ENCODE results near the gene KCNH2. TPM values are rescaled to one million over a fixed set of nuclear protein-coding genes. Genes with fewer than 3 reads are reported as not detected.
"Not testable (repeated sequence)": the region's sequence is repeated elsewhere in the genome, so short reads cannot be mapped to it uniquely, and the experiment has no call there.

Gene KCNH2
- total RNA-seq, 4 donors from 2014 or later: 0.19 to 2.5 (median 0.72) TPM

DNA sequence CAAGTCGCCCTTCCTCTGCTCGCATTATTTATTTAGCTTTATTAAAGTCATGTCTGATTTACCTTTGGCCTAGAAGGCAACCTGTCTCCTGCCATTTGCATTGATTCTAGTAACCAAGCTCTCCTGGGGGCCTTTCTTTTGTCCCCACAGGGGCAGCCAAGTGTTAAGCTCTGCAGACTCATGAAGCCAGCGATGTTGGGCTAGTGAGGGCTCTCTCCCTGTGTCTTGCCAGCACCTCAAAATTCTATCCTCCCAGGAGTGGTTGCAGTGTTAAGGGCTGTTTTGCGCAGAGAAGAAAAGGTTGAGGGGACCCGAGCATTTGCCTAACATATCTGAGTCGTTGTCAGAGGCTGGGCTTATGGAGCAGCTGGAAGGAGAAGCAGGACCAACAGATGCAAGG lies 63.9 kb downstream of the KCNH2 start:
- intact Hi-C loops (cut with DNase I): no loop called here

DNA sequence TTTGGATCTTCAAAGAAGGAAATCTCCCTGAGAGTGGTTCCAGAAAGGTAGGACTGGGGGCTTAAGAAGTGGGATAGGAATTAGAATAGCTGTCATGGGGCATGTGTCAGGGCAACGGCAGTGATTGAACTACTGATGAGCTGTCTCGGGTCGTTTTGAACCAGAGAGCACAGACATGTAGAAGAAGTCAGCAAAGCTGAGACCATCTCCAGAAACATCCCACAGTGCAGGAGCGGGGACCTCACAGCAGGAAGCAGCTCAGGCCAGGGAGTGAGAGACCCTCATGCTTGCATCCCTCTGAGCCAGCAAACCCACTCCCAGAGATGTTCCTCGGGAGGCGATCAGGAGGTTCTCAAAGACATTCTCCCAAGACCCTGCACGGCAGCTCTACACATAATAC lies 65.7 kb downstream of the KCNH2 start:
- 55 to 77% methylated on average over 7 of the region's 7 CpGs for WGBS, 2 donors

More for the DNA sequence above, 63.9 kb downstream of the KCNH2 start:
- WGBS, 2 donors: 78 to 83% methylated on average over 5 to 6 of the region's 6 CpGs
- Histone ChIP-seq H3K27ac (no peak overlapping the region), H3K4me1 (no peaks in the 10 kb centered on the region), H3K36me3 (no peaks in the 10 kb centered on the region), H3K4me3 (no peak overlapping the region), H3K27me3 (peaks cover 0 to 68% (median 0%) of the 10 kb centered on the region in 4 donors), H3K9me3 (no peaks in the 10 kb centered on the region)
- DNase-seq: no peak
- no peak for TF ChIP-seq POLR2A (IDR thresholded peaks at IDR 0.05)
- TF ChIP-seq, protein P1, sequence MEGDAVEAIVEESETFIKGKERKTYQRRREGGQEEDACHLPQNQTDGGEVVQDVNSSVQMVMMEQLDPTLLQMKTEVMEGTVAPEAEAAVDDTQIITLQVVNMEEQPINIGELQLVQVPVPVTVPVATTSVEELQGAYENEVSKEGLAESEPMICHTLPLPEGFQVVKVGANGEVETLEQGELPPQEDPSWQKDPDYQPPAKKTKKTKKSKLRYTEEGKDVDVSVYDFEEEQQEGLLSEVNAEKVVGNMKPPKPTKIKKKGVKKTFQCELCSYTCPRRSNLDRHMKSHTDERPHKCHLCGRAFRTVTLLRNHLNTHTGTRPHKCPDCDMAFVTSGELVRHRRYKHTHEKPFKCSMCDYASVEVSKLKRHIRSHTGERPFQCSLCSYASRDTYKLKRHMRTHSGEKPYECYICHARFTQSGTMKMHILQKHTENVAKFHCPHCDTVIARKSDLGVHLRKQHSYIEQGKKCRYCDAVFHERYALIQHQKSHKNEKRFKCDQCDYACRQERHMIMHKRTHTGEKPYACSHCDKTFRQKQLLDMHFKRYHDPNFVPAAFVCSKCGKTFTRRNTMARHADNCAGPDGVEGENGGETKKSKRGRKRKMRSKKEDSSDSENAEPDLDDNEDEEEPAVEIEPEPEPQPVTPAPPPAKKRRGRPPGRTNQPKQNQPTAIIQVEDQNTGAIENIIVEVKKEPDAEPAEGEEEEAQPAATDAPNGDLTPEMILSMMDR (IDR thresholded peaks at IDR 0.05): no peak

DNA sequence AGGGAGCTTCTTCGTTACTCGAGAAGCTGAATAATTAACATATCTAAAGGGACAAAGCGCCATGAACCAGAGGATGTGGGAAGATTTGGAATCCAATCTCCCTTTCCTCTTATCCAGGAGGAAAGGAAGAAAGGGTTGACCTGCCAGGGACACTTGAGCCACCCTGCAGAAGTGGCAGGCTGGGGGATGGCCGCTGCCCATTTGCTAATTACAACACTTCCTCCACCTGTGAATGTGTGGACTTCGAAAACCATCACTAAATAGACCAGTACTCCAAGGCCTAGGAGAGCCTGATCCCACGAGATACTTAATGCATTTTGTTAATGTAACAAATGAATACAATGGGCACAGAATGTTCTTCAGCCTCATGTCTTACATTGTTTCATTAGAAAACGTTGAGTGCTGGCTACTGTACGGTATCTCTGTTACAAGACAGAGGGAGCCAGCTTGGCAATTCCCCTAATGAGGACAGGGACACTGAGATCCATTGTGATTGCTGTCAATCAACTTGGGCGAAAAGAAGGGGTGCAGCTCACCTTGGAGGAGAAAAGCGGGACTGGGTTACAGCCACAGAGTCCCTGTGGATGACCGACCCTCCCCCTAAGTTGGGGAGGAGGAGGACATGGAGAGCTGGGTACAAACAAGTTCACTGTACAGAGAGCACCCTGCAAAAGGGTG lies 66.4 kb downstream of the KCNH2 start:
- H3K27me3 ChIP-seq: peaks cover 0 to 60% (median 0%) of the 10 kb centered on the region in 4 donors
- intact Hi-C loops (cut with DNase I): no loop called here
- no peaks in the 10 kb centered on the region for H3K9me3 ChIP-seq
- TF ChIP-seq POLR2A (IDR thresholded peaks at IDR 0.05): no peak
- TF ChIP-seq, protein P1 (IDR thresholded peaks at IDR 0.05): no peak
- no peak overlapping the region for H3K4me3 ChIP-seq
- no peaks in the 10 kb centered on the region for H3K36me3 ChIP-seq
- WGBS, 2 donors: 71 to 79% methylated on average over 11 of the region's 11 CpGs
- H3K27ac ChIP-seq: no peak overlapping the region
- no peak for DNase-seq
- no peaks in the 10 kb centered on the region for H3K4me1 ChIP-seq

More for the DNA sequence above, 65.7 kb downstream of the KCNH2 start:
- intact Hi-C loops (cut with DNase I): no loop called here
- Histone ChIP-seq H3K27me3 (peaks cover 0 to 62% (median 0%) of the 10 kb centered on the region in 4 donors), H3K4me3 (no peak overlapping the region), H3K9me3 (no peaks in the 10 kb centered on the region), H3K4me1 (no peaks in the 10 kb centered on the region), H3K36me3 (no peaks in the 10 kb centered on the region), H3K27ac (no peak overlapping the region)
- no peak for TF ChIP-seq POLR2A (IDR thresholded peaks at IDR 0.05)
- no peak for DNase-seq

DNA sequence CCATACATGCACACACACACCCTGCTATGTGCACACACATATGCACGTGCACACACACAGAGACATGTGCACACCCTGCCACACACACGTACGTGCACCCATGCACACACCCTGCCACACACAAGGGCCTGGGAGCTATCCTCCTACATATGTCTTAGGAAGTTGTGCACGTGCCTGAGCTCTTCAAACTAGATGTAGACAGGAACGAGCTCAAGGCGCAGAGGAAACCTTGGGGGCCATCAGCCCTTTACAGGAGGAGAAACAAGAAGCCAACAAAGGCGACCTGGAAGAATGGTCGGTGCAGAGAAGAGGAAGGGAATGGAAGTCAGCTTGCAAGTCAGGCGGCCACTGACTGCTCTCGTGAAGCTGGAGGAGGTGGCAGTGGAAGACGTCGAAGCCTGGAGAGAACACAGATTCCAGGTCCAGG lies 67.1 kb downstream of the KCNH2 start:
- no peaks in the 10 kb centered on the region for H3K9me3 ChIP-seq
- no peaks in the 10 kb centered on the region for H3K36me3 ChIP-seq
- intact Hi-C loops (cut with DNase I): no loop called here
- TF ChIP-seq, protein P1 (IDR thresholded peaks at IDR 0.05): no peak
- no peak for TF ChIP-seq POLR2A (IDR thresholded peaks at IDR 0.05)
- no peaks in the 10 kb centered on the region for H3K4me1 ChIP-seq
- 46 to 53% methylated on average over 12 of the region's 12 CpGs for WGBS, 2 donors
- DNase-seq: no peak
- H3K27ac ChIP-seq: no peak overlapping the region
- peaks cover 0 to 54% (median 0%) of the 10 kb centered on the region in 4 donors for H3K27me3 ChIP-seq
- no peak overlapping the region for H3K4me3 ChIP-seq

DNA sequence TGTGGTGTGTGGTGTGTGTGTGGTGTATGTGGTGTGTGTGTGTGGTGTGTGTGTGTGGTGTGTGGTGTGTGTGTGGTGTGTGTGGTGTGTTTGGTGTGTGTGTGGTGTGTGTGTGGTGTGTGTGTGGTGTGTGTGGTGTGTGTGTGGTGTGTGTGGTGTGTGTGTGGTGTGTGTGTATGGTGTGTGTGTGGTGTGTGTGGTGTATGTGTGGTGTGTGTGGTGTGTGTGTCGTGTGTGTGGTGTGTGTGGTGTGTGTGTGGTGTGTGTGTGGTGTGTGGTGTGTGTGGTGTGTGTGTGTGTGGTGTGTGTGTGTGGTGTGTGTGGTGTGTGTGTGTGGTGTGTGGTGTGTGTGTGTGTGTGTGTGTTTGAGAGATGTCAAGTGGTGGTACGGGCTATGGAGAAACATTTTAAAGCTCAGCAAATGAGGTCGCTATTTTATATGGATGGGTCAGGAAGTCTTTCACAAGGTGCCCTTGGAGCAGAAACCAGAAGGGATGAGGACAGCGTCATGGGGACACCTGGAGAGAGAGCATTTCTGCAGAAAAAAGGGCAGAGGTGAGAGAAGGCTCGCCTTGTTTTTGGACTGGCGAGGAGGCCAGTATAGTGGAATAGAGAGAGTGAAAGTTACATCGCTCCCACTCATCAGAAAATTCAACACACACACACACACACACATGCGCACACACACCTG lies 67.7 kb downstream of the KCNH2 start:
- intact Hi-C loops (cut with DNase I); H3K4me3 ChIP-seq; DNase-seq; H3K9me3 ChIP-seq; H3K4me1 ChIP-seq; H3K36me3 ChIP-seq; H3K27ac ChIP-seq: not testable (repeated sequence)
- WGBS, 2 donors: 57 to 70% methylated on average over 8 of the region's 8 CpGs
- H3K27me3 ChIP-seq: peaks cover 0 to 56% (median 0%) of the 10 kb centered on the region in 4 donors
